Right lobe of liver (tissue), 4 donors: ENCODE measurements around the gene GALNTL6.

Source experiments
- CTCF ChIP-seq, 4 donors: fragments of 200-600 bp in 3 of 4; fragments of 450-650 bp in 1 of 4; IDR thresholded peaks; one replicate each; pipeline versions ENCODE4 v1.5.1 to v1.8.0; 2016 to 2022; ENCODE audit warnings: antibody characterized with exemption in 4 of 4, mild to moderate bottlenecking in 2 of 4
- POLR2A ChIP-seq: fragments of 450-650 bp; IDR thresholded peaks from one replicate; pipeline ENCODE4 v1.6.1; 2017; ENCODE audit warnings: antibody characterized with exemption, mild to moderate bottlenecking
- donor health status: DM: no; HTN: no; CAD: no.
- donor health status: DM: no; HTN: no; CAD: no.
- donor health status: DM: no; HTN: yes; CAD: no.

DNA sequence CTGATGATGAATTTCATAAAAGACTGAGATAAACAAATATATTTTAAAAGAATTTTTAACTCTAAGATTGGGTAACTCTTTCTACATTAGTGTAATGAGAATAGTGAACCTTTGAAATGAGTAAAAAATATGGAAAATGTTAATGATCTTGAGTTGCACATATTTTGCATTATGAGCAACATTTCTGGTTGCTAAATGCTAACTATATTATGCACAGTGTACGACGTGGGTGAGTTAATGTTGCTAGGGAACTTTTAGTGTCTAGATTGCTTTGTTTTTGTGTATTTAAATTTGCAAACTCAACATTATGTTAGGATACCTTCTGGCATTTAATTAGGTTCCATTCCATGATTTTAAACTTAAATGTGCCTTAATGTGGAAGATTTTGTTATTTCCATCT, 742.5 kb downstream of the GALNTL6 start:
- TF ChIP-seq CTCF (IDR thresholded peaks at IDR 0.05) (no peak), POLR2A (no peak)
